HCT116 (cell line): ENCODE data around the gene LRRC74A. TPM values are rescaled to one million over a fixed set of nuclear protein-coding genes. Genes with fewer than 3 reads are reported as not detected.

Experiments used
- ATAC-seq: fragments of 200-7000 bp; cut with Tn5 transposase; 2 replicates; pipeline ENCODE4 v1.9.1; 2020; ENCODE audit warnings: mild to moderate bottlenecking, moderate library complexity
- BruUV-seq: library from RNA; stranded (reverse); fragments of 400-500 nt; replicated peaks from 2 replicates; lab custom pipeline; 2021; lab: Mats Ljungman, UMichigan
- CTCF ChIA-PET: fragments of 300-600 bp; sonication (Branson Sonifier 250); formaldehyde crosslinking; loops from one replicate; lab custom pipeline; 2021; ENCODE audit warnings: antibody characterized with exemption; lab: Charles Lee
- POLR2A ChIA-PET: fragments of 300-600, 350-600 bp; sonication (Branson Sonifier 250); formaldehyde crosslinking; loops from one replicate; lab custom pipeline; 2021; ENCODE audit warnings: antibody characterized with exemption; lab: Charles Lee
- RAD21 ChIA-PET, 2 experiments: fragments of 300-600 bp; sonication (Branson Sonifier 250); formaldehyde crosslinking; loops; one replicate each; lab custom pipeline; 2023; ENCODE audit warnings: low total read pairs in 2 of 2; ENCODE audit not compliant: uncharacterized antibody in 2 of 2, unreplicated experiment in 2 of 2, low non-redundant PET in 1 of 2; lab: Charles Lee
- DNase-seq: peaks from one replicate; pipeline ENCODE4 v3.0.0-alpha.2; 2010; ENCODE audit warnings: low read depth, low spot score
- H2AFZ ChIP-seq: fragments of 200-600 bp; shearing (Covaris generic), sonication (generic); 2 replicates; pipeline ENCODE4 v1.6.1; 2017; ENCODE audit warnings: low read depth, mixed run types, mixed read lengths, antibody characterized with exemption, low read length; ENCODE audit not compliant: poor library complexity, severe bottlenecking
- H3K27ac ChIP-seq: 2 replicates; pipeline ENCODE4 v1.5.1; 2012; ENCODE audit warnings: low read depth, low read length
- H3K27me3 ChIP-seq: fragments of 200-600 bp; sonication (generic); 2 replicates; pipeline ENCODE4 v1.6.1; 2016; ENCODE audit warnings: mixed run types, low read length, mixed read lengths; ENCODE audit not compliant: insufficient read depth
- H3K36me3 ChIP-seq, 2 experiments: fragments of 200-500 bp in 1 of 2; fragments of 200-600 bp in 1 of 2; sonication (Bioruptor generic) in 1 of 2; sonication (generic) in 1 of 2; 2 replicates each; pipeline versions ENCODE4 v1.5.1 to v1.6.1; 2014 to 2016; ENCODE audit warnings: low read length in 2 of 2, inconsistent platforms in 1 of 2, mixed read lengths in 1 of 2, mixed run types in 1 of 2; ENCODE audit not compliant: insufficient read depth in 2 of 2, control insufficient read depth in 1 of 2
- H3K4me1 ChIP-seq, 2 experiments: fragments of 200-600 bp in 1 of 2; sonication (generic) in 1 of 2; 2 replicates each; pipeline versions ENCODE4 v1.5.1 to v1.6.1; 2012 to 2017; ENCODE audit warnings: low read length in 2 of 2, inconsistent platforms in 1 of 2, mild to moderate bottlenecking in 1 of 2, mixed read lengths in 1 of 2, mixed run types in 1 of 2, moderate library complexity in 1 of 2; ENCODE audit not compliant: insufficient read depth in 2 of 2, control insufficient read depth in 1 of 2
- H3K4me2 ChIP-seq: fragments of 200-600 bp; sonication (generic); 2 replicates; pipeline ENCODE4 v1.6.1; 2017; ENCODE audit warnings: mixed run types, low read length, mixed read lengths
- H3K4me3 ChIP-seq, 2 experiments: fragments of 200-600 bp in 1 of 2; sonication (generic) in 1 of 2; replicated peaks in 1 of 2; 2 replicates each; pipeline ENCODE4 v1.5.1; 2011 to 2016; ENCODE audit warnings: low read length in 2 of 2, control low read depth in 1 of 2, low read depth in 1 of 2, mild to moderate bottlenecking in 1 of 2, mixed read lengths in 1 of 2, mixed run types in 1 of 2
- H3K79me2 ChIP-seq: fragments of 200-600 bp; sonication (generic); 2 replicates; pipeline ENCODE4 v1.6.1; 2017; ENCODE audit warnings: mild to moderate bottlenecking, mixed run types, low read length, moderate library complexity, mixed read lengths; ENCODE audit not compliant: insufficient read depth
- H3K9ac ChIP-seq: fragments of 200-600 bp; sonication (generic); 2 replicates; pipeline ENCODE4 v1.6.1; 2016; ENCODE audit warnings: low read length, mixed read lengths
- H3K9me2 ChIP-seq: fragments of 200-600 bp; sonication (generic), shearing (Covaris generic); 2 replicates; pipeline ENCODE4 v1.6.1; 2017; ENCODE audit warnings: mixed run types, mild to moderate bottlenecking, moderate library complexity; ENCODE audit not compliant: insufficient read depth
- H3K9me3 ChIP-seq, 2 experiments: fragments of 200-500 bp in 1 of 2; fragments of 200-600 bp in 1 of 2; sonication (Bioruptor generic) in 1 of 2; sonication (generic) in 1 of 2; 2 replicates each; pipeline ENCODE4 v1.6.1; 2014 to 2017; ENCODE audit warnings: low read length in 2 of 2, mixed read lengths in 2 of 2, inconsistent platforms in 1 of 2, low read depth in 1 of 2, mild to moderate bottlenecking in 1 of 2, mixed run types in 1 of 2, moderate library complexity in 1 of 2; ENCODE audit not compliant: control insufficient read depth in 1 of 2, insufficient read depth in 1 of 2
- H4K20me1 ChIP-seq: fragments of 200-600 bp; sonication (generic), shearing (Covaris generic); 2 replicates; pipeline ENCODE4 v1.6.1; 2017; ENCODE audit warnings: mixed run types, mild to moderate bottlenecking, moderate library complexity; ENCODE audit not compliant: insufficient read depth
- CBX3 ChIP-seq: IDR thresholded peaks from 2 replicates; pipeline ENCODE4 v1.6.1; 2012; ENCODE audit warnings: low read depth
- CEBPB ChIP-seq: IDR thresholded peaks from 2 replicates; pipeline ENCODE4 v1.6.1; 2012; ENCODE audit warnings: low read depth
- EZH2 ChIP-seq: fragments of 200-600 bp; sonication (generic); IDR thresholded peaks from 2 replicates; pipeline ENCODE4 v1.6.1; 2017; ENCODE audit warnings: antibody characterized with exemption, mixed run types
- EZH2phosphoT487 ChIP-seq: fragments of 200-600 bp; IDR thresholded peaks from 2 replicates; pipeline ENCODE4 v1.6.1; 2018; ENCODE audit warnings: antibody characterized with exemption, borderline replicate concordance
- FOSL1 ChIP-seq: IDR thresholded peaks from 2 replicates; pipeline ENCODE4 v1.6.1; 2012; ENCODE audit warnings: low read depth
- JUND ChIP-seq: IDR thresholded peaks from 2 replicates; pipeline ENCODE4 v1.6.1; 2012
- POLR2A ChIP-seq: IDR thresholded peaks from 2 replicates; pipeline ENCODE4 v1.7.0; 2011; ENCODE audit warnings: borderline replicate concordance; ENCODE audit not compliant: insufficient read depth, insufficient read length; ENCODE audit errors: extremely low read depth
- POLR2AphosphoS5 ChIP-seq: IDR thresholded peaks from 2 replicates; pipeline ENCODE4 v1.6.1; 2011; ENCODE audit warnings: mild to moderate bottlenecking, low read depth, low read length, moderate library complexity
- RAD21 ChIP-seq: IDR thresholded peaks from 2 replicates; pipeline ENCODE4 v1.6.1; 2012; ENCODE audit warnings: low read depth, mild to moderate bottlenecking
- SIN3A ChIP-seq: IDR thresholded peaks from 2 replicates; pipeline ENCODE4 v1.6.1; 2012; ENCODE audit warnings: low read depth
- SP1 ChIP-seq: IDR thresholded peaks from 2 replicates; pipeline ENCODE4 v1.6.1; 2012; ENCODE audit warnings: low read depth
- TCF7L2 ChIP-seq: IDR thresholded peaks from 2 replicates; pipeline ENCODE4 v1.7.0; 2011; ENCODE audit warnings: borderline replicate concordance, inconsistent platforms; ENCODE audit not compliant: insufficient read depth, insufficient read length; ENCODE audit errors: extremely low read depth
- YY1 ChIP-seq: IDR thresholded peaks from 2 replicates; pipeline ENCODE4 v1.6.1; 2011; ENCODE audit warnings: low read length, low read depth, moderate library complexity, mild to moderate bottlenecking; ENCODE audit not compliant: insufficient replicate concordance; ENCODE audit errors: extremely low read depth
- ZFX ChIP-seq: fragments of 450-650 bp; IDR thresholded peaks from 2 replicates; pipeline ENCODE4 v1.6.1; 2017
- ZNF274 ChIP-seq: fragments of 200-500 bp; sonication (Bioruptor generic); IDR thresholded peaks from 2 replicates; pipeline ENCODE4 v1.6.1; 2014; ENCODE audit warnings: mild to moderate bottlenecking, low read depth, low read length, inconsistent platforms
- intact Hi-C: fragments of 100-400 bp; cut with micrococcal nuclease; formaldehyde crosslinking; loops from 2 replicates; pipeline ENCODE4 v1.10.0; 2022
- total RNA-seq: library from RNA; stranded (reverse); gene quantifications from one replicate; pipeline ENCODE4 v1.2.1, GENCODE V29; 2021; ENCODE audit not compliant: unreplicated experiment
- TF ChIP-seq, protein P1 (sequence below): IDR thresholded peaks from 2 replicates; pipeline ENCODE4 v1.6.1; 2012; ENCODE audit warnings: low read depth
- TF ChIP-seq, protein P2 (sequence below), 3 experiments: fragments of 200-600 bp in 1 of 3; sonication (generic) in 1 of 3; IDR thresholded peaks in 2 of 3; conservative IDR thresholded peaks in 1 of 3; 2 replicates each; pipeline ENCODE4 v1.5.1; 2012 to 2017; ENCODE audit warnings: low read depth in 2 of 3, low read length in 2 of 3, antibody characterized with exemption in 1 of 3, borderline replicate concordance in 1 of 3, control low read depth in 1 of 3, mild to moderate bottlenecking in 1 of 3, mixed read lengths in 1 of 3, mixed run types in 1 of 3, moderate library complexity in 1 of 3; ENCODE audit not compliant: insufficient read depth in 1 of 3
- TF ChIP-seq, protein P3 (sequence below): IDR thresholded peaks from 2 replicates; pipeline ENCODE4 v1.6.1; 2011; ENCODE audit warnings: mild to moderate bottlenecking, low read length, moderate library complexity; ENCODE audit not compliant: insufficient replicate concordance; ENCODE audit errors: extremely low read depth

Gene LRRC74A
- total RNA-seq, 1 experiment from 2014 or later = not detected

DNA sequence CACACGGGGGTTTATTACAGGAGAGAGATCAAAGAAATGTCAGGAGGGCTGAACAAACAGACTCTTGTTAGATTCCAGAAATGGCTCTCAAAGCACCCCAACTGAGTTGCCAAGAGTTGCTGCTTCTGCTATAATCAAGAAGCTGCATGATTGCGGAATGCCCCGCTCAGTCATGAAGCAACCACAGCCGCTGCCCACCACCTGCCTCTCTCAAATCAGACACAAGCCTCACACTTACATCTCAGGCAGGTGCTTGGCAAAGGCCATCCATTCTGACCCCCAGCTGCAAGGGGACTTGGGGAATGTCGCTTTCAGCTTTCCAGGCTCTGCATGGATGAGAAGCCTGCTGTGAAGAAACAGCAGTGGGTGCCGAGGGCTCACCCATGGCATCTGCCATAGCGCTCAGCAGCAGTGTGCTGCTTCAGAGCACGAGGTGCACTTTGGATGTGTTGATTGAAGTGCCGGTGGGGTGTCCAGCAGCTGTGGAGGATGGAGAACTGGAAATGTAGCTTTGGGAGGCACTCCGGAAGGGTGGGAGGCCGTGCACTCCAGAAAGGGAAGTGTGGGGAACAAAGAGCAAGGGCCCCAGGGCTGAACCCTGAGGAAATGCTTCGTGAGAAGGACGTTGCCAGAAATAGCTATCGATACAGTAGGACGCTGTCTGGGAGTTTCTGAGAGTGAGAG is 37.7 kb downstream of the LRRC74A start:
- Histone ChIP-seq H4K20me1 (no peaks in the 10 kb centered on the region), H3K36me3 (no peaks in the 10 kb centered on the region), H3K9me2 (no peaks in the 10 kb centered on the region), H3K27me3 (0 out of 2 replicates have a peak, but pooled peaks cover 3% of the 10 kb centered on the region), H2AFZ (no peak overlapping the region), H3K4me2 (no peak overlapping the region), H3K9me3 (no peaks in the 10 kb centered on the region), H3K79me2 (no peaks in the 10 kb centered on the region), H3K4me3 (no peak overlapping the region), H3K4me1 (no peaks in the 10 kb centered on the region), H3K9ac (no peak overlapping the region), H3K27ac (no peak overlapping the region)
- ATAC-seq = no peak
- ChIA-PET RAD21 (no interaction called here), CTCF (no interaction called here), POLR2A (interaction anchor here (0.5 to 0.6 kb wide), 2 partner anchors 330 to 513 kb away, joined by 3 read pairs; partner anchors contain the start of gene TMED8)
- BruUV-seq = no TSS peak
- DNase-seq = no peak
- no peak for TF ChIP-seq SIN3A
- TF ChIP-seq EZH2phosphoT487 = no peak
- TF ChIP-seq ZNF274 = no peak
- TF ChIP-seq SP1 = no peak
- TF ChIP-seq YY1 = no peak
- TF ChIP-seq CEBPB = no peak
- TF ChIP-seq, protein P1, sequence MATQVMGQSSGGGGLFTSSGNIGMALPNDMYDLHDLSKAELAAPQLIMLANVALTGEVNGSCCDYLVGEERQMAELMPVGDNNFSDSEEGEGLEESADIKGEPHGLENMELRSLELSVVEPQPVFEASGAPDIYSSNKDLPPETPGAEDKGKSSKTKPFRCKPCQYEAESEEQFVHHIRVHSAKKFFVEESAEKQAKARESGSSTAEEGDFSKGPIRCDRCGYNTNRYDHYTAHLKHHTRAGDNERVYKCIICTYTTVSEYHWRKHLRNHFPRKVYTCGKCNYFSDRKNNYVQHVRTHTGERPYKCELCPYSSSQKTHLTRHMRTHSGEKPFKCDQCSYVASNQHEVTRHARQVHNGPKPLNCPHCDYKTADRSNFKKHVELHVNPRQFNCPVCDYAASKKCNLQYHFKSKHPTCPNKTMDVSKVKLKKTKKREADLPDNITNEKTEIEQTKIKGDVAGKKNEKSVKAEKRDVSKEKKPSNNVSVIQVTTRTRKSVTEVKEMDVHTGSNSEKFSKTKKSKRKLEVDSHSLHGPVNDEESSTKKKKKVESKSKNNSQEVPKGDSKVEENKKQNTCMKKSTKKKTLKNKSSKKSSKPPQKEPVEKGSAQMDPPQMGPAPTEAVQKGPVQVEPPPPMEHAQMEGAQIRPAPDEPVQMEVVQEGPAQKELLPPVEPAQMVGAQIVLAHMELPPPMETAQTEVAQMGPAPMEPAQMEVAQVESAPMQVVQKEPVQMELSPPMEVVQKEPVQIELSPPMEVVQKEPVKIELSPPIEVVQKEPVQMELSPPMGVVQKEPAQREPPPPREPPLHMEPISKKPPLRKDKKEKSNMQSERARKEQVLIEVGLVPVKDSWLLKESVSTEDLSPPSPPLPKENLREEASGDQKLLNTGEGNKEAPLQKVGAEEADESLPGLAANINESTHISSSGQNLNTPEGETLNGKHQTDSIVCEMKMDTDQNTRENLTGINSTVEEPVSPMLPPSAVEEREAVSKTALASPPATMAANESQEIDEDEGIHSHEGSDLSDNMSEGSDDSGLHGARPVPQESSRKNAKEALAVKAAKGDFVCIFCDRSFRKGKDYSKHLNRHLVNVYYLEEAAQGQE = no peak
- TF ChIP-seq ZFX = no peak
- no peak for TF ChIP-seq FOSL1
- no peak for TF ChIP-seq RAD21
- no peak for TF ChIP-seq POLR2A
- no peak for TF ChIP-seq TCF7L2
- no peak for TF ChIP-seq POLR2AphosphoS5
- TF ChIP-seq, protein P2, sequence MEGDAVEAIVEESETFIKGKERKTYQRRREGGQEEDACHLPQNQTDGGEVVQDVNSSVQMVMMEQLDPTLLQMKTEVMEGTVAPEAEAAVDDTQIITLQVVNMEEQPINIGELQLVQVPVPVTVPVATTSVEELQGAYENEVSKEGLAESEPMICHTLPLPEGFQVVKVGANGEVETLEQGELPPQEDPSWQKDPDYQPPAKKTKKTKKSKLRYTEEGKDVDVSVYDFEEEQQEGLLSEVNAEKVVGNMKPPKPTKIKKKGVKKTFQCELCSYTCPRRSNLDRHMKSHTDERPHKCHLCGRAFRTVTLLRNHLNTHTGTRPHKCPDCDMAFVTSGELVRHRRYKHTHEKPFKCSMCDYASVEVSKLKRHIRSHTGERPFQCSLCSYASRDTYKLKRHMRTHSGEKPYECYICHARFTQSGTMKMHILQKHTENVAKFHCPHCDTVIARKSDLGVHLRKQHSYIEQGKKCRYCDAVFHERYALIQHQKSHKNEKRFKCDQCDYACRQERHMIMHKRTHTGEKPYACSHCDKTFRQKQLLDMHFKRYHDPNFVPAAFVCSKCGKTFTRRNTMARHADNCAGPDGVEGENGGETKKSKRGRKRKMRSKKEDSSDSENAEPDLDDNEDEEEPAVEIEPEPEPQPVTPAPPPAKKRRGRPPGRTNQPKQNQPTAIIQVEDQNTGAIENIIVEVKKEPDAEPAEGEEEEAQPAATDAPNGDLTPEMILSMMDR (IDR thresholded peaks at IDR 0.05 in 2 of 3, conservative IDR thresholded peaks at IDR 0.05 in 1 of 3; ENCODE audit: borderline replicate concordance in 1 of 3, insufficient read depth in 1 of 3, low read depth in 2 of 3, low read length in 2 of 3) = no peak
- TF ChIP-seq, protein P3, sequence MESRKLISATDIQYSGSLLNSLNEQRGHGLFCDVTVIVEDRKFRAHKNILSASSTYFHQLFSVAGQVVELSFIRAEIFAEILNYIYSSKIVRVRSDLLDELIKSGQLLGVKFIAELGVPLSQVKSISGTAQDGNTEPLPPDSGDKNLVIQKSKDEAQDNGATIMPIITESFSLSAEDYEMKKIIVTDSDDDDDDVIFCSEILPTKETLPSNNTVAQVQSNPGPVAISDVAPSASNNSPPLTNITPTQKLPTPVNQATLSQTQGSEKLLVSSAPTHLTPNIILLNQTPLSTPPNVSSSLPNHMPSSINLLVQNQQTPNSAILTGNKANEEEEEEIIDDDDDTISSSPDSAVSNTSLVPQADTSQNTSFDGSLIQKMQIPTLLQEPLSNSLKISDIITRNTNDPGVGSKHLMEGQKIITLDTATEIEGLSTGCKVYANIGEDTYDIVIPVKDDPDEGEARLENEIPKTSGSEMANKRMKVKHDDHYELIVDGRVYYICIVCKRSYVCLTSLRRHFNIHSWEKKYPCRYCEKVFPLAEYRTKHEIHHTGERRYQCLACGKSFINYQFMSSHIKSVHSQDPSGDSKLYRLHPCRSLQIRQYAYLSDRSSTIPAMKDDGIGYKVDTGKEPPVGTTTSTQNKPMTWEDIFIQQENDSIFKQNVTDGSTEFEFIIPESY = no peak
- TF ChIP-seq EZH2 = no peak
- TF ChIP-seq CBX3 = no peak
- no peak for TF ChIP-seq JUND
- intact Hi-C loops = no loop called here
